IPS DF 6.9 (cell line): ENCODE data around the gene SPDYE2.
"Not testable (repeated sequence)": the region's sequence is repeated elsewhere in the genome, so short reads cannot be mapped to it uniquely, and the experiment has no call there.

ENCODE experiments used
- DNase-seq: peaks from one replicate; pipeline ENCODE4 v3.0.0-alpha.2; 2013; ENCODE audit warnings: low read depth, low spot score
- H3K27ac ChIP-seq: one replicate; pipeline ENCODE4 v1.5.1; 2013; ENCODE audit warnings: low read length, control low read depth
- H3K27me3 ChIP-seq: 2 replicates; pipeline ENCODE4 v1.6.1; 2013; ENCODE audit warnings: mild to moderate bottlenecking, low read length; ENCODE audit not compliant: control insufficient read depth, insufficient read depth
- H3K36me3 ChIP-seq: 2 replicates; pipeline ENCODE4 v1.6.1; 2013; ENCODE audit warnings: low read length; ENCODE audit not compliant: control insufficient read depth, insufficient read depth
- H3K4me1 ChIP-seq: 2 replicates; pipeline ENCODE4 v1.6.1; 2013; ENCODE audit warnings: low read length; ENCODE audit not compliant: control insufficient read depth, insufficient read depth
- H3K4me3 ChIP-seq: 2 replicates; pipeline ENCODE4 v1.5.1; 2013; ENCODE audit warnings: mild to moderate bottlenecking, low read length
- H3K9me3 ChIP-seq: 2 replicates; pipeline ENCODE4 v1.6.1; 2013; ENCODE audit warnings: low read length, inconsistent platforms; ENCODE audit not compliant: control insufficient read depth, insufficient read depth
- WGBS: extraction: QIAGEN DNeasy Blood & Tissue Kit; methylation state at CpG from one replicate; pipeline ENCODE4 v1.1.7; 2013; ENCODE audit warnings: mixed read lengths, missing lambda C conversion rate; ENCODE audit not compliant: insufficient read length, insufficient coverage; 5-methylcytosine and 5-hydroxymethylcytosine counted together

SPDYE2 gene

DNA sequence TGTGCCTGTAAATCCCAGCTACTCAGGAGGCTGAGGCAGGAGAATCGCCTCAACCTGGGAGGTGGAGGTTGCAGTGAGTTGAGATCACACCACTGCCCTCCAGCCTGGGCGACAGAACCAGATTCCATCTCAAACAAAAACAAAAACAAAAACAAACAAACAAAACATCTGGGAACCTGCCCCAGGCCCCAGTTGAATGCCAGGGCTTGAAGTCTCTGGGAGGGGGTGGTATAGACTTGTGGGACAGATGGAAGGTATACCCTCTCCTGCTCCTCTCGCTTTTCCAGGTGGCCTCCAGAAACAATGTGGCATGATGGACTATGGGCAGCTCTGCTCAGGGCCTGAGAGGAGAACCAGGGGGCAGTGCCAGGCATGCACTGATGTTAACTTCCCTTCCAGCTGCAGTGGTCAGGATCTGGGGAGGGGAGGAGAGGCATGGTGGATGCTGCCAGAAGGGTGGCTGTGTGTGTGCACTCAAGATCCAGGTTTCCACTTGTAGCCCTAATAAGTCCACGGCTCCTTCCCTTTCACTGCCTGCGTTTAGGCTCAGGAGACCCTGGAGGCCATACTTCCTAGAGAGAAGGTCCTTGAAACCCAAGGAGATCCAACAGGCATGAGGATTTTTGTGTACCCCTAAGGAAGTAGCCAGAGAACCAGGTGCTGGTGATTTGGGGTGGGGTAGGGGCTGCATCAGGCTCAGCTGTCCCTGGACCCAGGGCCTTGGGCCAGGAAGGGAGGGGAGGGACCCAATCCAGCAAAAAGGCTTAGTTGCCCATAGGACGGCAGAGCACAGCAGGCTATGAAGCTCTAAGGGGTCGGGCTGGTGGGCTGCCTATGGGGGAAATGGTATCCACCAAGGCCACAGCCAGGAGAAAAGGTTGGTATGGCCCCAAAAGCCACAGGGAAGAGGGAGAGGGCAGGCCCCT is 26.6 kb downstream of the SPDYE2 start:
- H3K9me3 ChIP-seq, H3K4me1 ChIP-seq, DNase-seq, H3K4me3 ChIP-seq, H3K27me3 ChIP-seq, H3K36me3 ChIP-seq, H3K27ac ChIP-seq: not testable (repeated sequence)
- WGBS: no CpG with 5 or more reads among the region's 7 CpGs

DNA sequence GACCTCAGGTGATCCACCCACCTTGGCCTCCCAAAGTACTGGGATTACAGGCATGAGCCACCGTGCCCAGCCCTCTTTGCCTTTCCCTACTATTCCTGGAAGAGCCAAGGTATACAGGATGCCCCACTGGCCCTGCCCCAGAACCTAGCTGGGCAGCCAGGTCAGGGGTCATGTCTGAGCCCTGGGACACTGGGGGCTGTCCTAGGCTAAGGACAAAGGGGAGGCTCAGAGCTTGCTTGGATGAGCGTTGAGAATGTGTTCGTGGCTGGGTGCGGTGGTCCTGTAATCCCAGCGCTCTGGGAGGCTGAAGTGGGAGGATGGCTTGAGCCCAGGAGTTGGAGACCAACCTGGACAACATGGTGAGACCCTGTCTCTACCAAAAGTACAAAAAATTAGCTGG is 27.5 kb downstream of the SPDYE2 start:
- WGBS: no CpG with 5 or more reads among the region's 5 CpGs
- not testable (repeated sequence) for H3K27ac ChIP-seq, H3K9me3 ChIP-seq, DNase-seq, H3K4me3 ChIP-seq, H3K4me1 ChIP-seq, H3K36me3 ChIP-seq, H3K27me3 ChIP-seq

DNA sequence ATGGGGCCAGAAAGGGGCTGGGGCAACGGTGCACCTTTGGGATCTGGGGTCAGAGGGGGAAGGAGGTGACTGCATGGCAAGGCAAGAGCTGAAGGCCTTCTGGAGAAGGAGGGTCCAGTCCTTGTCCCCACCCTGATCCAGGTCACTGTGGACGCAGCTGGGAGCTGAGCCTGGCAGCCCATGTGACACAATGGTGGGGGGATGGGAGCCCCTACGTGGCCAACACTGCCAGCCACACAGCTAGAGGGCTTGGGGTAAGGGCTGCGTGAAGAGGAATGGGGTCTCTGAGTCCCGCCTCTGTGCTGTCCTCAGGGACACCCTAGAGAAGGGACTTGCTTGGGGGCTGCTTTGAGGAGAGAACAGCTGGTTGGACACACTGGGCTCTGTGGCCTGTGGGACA is 30.7 kb downstream of the SPDYE2 start:
- WGBS: no CpG with 5 or more reads among the region's 5 CpGs
- H3K27me3 ChIP-seq, H3K27ac ChIP-seq, H3K36me3 ChIP-seq, H3K4me3 ChIP-seq, H3K9me3 ChIP-seq, DNase-seq, H3K4me1 ChIP-seq: not testable (repeated sequence)

DNA sequence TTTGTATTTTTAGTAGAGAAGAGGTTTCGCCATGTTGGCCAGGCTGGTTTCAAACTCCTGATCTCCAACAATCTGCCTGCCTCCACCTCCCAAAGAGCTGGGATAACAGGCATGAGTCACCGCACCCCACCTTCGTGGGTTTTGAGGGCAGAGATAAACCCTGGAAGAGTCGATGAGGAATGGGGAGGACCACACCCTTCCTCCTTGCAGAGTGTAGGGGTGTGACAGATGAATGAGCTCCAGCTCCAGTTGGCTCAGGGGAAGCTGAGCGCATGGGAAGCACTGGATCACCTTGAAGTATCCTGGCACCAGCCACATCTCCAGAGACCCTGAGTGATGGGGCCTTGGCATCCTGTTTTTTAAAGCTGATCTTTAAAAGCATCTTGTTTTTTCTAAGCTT is 32.5 kb downstream of the SPDYE2 start:
- not testable (repeated sequence) for H3K9me3 ChIP-seq, H3K27ac ChIP-seq, H3K4me1 ChIP-seq, H3K27me3 ChIP-seq, H3K4me3 ChIP-seq, H3K36me3 ChIP-seq, DNase-seq
- WGBS: no CpG with 5 or more reads among the region's 5 CpGs

DNA sequence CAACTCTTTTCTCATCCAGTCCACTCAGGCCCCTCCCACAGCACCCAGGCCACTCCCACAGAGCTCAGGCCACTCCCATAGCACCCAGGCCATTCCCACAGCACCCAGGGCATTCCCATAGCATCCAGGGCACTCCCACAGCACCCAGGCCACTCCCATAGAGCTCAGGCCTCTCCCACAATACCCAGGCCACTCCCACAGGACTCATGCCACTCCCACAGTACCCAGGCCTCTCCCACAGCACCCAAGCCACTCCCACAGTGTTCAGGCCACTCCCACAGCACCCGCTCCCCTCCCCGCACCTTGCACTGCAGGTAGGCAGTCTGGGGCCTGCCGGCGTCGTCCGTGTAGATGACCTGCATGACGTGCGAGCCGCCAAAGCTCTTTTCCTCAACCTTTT is 38.8 kb downstream of the SPDYE2 start:
- H3K36me3 ChIP-seq, H3K27ac ChIP-seq, H3K27me3 ChIP-seq, H3K4me1 ChIP-seq, DNase-seq, H3K4me3 ChIP-seq, H3K9me3 ChIP-seq: not testable (repeated sequence)
- WGBS: no CpG with 5 or more reads among the region's 9 CpGs

DNA sequence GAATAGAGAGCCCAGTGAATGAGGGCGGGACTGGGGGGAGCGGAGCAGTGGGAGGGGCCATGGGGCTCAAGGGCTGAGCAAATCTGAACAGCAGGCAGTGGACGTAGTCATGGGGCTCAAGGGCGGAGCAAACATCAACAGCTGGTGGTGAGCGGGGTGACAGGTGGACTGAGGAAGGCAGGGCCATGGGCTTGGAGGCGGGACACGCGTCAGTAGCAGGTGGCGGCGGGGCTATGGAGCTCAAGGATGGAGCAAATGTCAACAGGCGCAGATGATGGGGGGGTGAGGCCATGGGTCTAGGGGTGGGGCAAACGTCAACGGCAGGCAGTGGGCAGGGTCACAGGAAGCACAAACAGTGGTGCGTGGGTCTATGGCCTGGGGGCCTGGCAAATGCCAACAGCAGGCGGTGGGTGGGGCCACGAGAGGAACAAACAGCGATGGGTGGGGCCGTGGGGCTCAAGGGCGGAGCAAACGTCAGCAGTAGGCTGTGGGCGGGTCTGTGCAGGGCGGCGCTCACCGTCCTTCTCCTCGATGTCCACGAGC is 41.5 kb downstream of the SPDYE2 start:
- DNase-seq, H3K36me3 ChIP-seq, H3K27me3 ChIP-seq, H3K4me3 ChIP-seq, H3K4me1 ChIP-seq, H3K27ac ChIP-seq, H3K9me3 ChIP-seq: not testable (repeated sequence)
- no CpG with 5 or more reads among the region's 26 CpGs for WGBS

DNA sequence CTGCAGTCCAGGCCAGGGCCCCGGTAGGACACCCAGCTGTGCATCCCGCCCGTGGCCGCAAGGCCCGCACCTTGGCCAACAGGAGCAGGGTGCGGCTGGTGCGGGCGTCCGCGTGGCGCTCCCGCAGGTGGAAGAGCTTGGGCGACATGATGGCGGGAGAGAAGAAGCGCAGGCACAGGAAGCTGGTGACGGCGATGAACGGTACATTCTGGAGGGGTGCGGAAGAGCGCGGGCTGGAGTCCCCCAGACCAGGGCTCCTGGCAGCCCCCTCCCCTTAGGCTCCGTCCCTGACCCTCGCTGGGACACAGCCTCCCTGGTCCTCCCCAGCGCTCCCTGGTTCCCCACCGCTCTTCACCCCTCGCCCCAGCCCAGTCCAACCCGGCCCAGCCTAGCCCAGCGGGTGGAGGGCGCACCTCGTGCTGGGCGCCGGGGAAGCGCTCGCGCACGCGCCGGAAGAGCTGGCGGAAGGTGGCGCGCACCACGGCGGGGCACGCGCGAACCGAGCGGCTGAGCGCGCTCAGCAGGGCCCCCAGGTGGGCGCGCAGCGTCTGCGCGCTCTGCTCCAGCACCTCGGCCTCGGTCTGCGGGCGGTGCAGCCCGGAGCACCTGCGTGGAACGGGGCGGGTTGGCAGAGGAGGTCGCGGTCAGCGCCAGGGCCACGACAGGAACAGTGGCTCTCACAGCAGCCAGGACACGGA is 42.8 kb downstream of the SPDYE2 start:
- DNase-seq, H3K9me3 ChIP-seq: not testable (repeated sequence)
- no CpG with 5 or more reads among the region's 68 CpGs for WGBS

DNA sequence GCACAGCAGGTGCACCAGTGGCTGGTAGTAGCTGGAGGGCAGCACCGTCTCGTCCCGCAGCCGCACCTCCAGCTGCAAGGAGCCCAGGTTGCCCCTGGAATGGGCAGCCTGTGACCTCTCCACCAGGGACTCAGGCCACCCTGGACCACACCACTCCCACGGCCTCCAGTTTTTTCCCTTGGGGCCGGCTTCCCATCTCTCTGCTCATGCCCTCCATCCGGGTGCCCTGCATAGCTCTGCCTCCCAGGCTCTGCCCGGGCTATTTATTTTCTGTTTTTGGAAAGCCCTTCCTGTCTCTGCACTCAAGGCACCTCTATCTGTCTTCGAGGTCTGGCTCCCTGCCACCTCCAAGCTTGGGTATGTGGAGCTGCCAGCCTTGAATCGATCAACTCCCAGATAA is 45.0 kb downstream of the SPDYE2 start:
- not testable (repeated sequence) for H3K27ac ChIP-seq, H3K4me3 ChIP-seq, H3K36me3 ChIP-seq, H3K4me1 ChIP-seq, H3K27me3 ChIP-seq, DNase-seq, H3K9me3 ChIP-seq
- no CpG with 5 or more reads among the region's 10 CpGs for WGBS

More for the DNA sequence above, 42.8 kb downstream of the SPDYE2 start:
- H3K4me1 ChIP-seq, H3K27me3 ChIP-seq, H3K36me3 ChIP-seq, H3K27ac ChIP-seq, H3K4me3 ChIP-seq: not testable (repeated sequence)

DNA sequence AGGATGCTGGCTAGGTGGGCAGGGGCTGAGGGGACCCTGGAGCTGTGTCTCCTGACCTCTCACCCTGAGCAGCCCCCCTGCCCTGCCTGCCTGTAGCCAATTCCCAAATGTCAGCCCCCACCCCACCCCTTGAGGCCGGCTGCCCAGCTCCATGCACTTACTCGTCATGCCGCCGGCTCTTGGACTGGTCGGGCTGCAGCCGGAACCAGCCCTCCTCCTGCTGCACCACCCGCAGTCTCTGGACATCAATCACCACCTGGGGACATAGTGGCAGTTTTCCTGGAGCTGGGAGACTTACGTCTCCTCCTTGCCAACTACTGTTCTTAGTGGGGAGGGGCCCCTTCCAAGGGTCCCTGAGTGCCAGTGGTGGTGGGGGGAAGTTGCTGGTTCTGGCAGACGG is 48.7 kb downstream of the SPDYE2 start:
- not testable (repeated sequence) for DNase-seq, H3K27me3 ChIP-seq, H3K27ac ChIP-seq, H3K36me3 ChIP-seq, H3K4me3 ChIP-seq, H3K9me3 ChIP-seq, H3K4me1 ChIP-seq
- WGBS: no CpG with 5 or more reads among the region's 9 CpGs

DNA sequence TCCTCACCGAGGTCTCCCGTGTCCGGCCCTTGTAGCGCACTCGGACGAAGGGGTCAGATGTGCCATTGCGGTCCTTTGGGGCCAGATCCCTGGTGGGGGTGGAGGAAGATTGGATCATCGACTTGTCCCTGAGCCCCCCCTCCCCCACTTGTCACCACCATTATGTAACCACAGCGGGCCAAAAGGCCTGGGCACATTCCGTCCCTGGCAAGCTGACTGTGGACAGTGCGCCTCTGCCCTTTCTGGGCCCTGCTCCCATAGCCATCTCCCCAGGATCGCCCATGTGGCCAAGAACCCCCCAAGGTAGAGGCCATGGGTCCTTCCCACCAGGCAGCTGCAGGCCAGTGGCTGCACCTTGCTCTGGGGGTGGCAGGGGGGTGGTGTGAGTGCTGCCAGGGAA is 51.3 kb downstream of the SPDYE2 start:
- H3K36me3 ChIP-seq, DNase-seq, H3K27ac ChIP-seq, H3K4me1 ChIP-seq, H3K27me3 ChIP-seq, H3K9me3 ChIP-seq, H3K4me3 ChIP-seq: not testable (repeated sequence)
- whole genome bisulfite sequencing: no CpG with 5 or more reads among the region's 12 CpGs
